Stomach (tissue), 4 donors: Measurements from ENCODE around the gene ITGA2.

Experiments
- EP300 ChIP-seq: sonication (generic); formaldehyde crosslinking; IDR thresholded peaks from one replicate; pipeline ENCODE4 v1.6.1; 2017; ENCODE audit warnings: antibody characterized with exemption
- POLR2A ChIP-seq, 4 donors: fragments of 450-650 bp; IDR thresholded peaks; one replicate each; pipeline ENCODE4 v1.6.1; 2016; ENCODE audit warnings: antibody characterized with exemption in 4 of 4, control low read depth in 2 of 4, mild to moderate bottlenecking in 1 of 4, moderate library complexity in 1 of 4
- TF ChIP-seq, protein P1 (sequence below), 7 experiments: fragments of 450-650 bp in 4 of 7; fragments of 200-600 bp in 3 of 7; sonication (generic) in 3 of 7; IDR thresholded peaks; one replicate each; pipeline ENCODE4 v1.5.1; 2016 to 2019; ENCODE audit warnings: antibody characterized with exemption in 7 of 7, control low read depth in 2 of 7, mild to moderate bottlenecking in 1 of 7

DNA sequence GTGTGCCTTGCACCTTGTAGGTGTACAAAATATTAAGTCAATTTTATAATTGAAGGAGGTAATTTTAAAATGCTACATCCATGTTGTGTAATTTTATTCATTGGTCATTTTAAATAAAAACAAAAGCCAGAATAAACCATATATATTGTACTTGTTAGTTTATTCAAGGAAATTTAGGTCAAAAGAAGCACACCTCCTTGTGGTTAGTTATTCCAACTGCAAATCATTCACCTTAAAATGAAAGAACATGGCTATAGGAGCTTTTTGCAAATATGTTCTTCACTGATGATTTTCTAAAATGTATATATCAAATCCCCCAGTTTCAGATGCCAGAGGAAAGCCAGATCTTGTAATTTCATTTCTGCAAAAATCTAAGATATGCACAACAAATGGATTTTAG lies 125.8 kb downstream of the ITGA2 start:
- TF ChIP-seq, protein P1, sequence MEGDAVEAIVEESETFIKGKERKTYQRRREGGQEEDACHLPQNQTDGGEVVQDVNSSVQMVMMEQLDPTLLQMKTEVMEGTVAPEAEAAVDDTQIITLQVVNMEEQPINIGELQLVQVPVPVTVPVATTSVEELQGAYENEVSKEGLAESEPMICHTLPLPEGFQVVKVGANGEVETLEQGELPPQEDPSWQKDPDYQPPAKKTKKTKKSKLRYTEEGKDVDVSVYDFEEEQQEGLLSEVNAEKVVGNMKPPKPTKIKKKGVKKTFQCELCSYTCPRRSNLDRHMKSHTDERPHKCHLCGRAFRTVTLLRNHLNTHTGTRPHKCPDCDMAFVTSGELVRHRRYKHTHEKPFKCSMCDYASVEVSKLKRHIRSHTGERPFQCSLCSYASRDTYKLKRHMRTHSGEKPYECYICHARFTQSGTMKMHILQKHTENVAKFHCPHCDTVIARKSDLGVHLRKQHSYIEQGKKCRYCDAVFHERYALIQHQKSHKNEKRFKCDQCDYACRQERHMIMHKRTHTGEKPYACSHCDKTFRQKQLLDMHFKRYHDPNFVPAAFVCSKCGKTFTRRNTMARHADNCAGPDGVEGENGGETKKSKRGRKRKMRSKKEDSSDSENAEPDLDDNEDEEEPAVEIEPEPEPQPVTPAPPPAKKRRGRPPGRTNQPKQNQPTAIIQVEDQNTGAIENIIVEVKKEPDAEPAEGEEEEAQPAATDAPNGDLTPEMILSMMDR (IDR thresholded peaks at IDR 0.05): no peak
- TF ChIP-seq EP300 (no peak), POLR2A (IDR thresholded peaks at IDR 0.05) (no peak)
